AG09319 (cell line): ENCODE results near the gene SLC9A3.

Experiments used
- DNase-seq: peaks from one replicate; pipeline ENCODE4 v3.0.0-alpha.2; 2010; ENCODE audit warnings: low read depth; ENCODE audit errors: extremely low read depth
- TF ChIP-seq, protein P1 (sequence below): IDR thresholded peaks from 2 replicates; pipeline ENCODE4 v1.5.1; 2011; ENCODE audit warnings: low read depth, mild to moderate bottlenecking, inconsistent platforms, low read length, moderate library complexity

Gene SLC9A3

DNA sequence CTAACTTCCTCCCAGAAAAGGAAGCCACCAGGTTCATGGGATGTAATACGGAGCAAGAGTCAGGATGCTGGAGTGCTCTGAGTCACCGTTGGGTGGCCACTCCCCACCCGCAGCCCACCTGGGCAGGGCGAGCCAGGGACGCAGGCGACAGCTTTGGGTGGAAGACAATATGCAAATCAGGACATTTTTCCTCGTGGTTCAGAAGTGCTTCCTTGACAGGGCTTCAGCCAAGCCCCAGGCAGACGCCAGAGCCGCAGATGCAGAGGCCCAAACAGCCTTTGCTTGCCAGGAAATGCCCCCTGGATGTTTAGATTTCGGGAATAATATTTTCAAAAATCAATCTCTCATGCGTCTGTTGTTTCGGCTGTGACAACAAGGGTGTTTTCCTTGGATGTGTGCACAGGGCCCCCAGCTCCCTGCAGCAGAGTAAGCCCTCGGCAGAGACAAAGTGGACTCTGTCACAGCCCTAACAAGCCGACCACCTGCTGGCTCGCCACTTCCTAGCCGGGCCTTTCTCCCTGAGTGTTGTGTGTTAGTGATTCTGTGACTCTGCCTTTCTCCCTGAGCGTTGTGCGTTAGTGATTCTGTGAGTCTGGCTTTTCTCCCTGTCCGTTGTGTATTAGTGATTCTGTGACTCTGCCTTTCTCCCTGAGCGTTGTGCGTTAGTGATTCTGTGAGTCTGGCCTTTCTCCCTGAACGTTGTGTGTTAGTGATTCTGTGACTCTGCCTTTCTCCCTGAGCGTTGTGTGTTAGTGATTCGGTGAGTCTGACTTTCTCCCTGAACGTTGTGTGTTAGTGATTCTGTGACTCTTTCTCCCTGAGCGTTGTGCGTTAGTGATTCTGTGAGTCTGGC, 11.8 kb upstream of the SLC9A3 start:
- TF ChIP-seq, protein P1, sequence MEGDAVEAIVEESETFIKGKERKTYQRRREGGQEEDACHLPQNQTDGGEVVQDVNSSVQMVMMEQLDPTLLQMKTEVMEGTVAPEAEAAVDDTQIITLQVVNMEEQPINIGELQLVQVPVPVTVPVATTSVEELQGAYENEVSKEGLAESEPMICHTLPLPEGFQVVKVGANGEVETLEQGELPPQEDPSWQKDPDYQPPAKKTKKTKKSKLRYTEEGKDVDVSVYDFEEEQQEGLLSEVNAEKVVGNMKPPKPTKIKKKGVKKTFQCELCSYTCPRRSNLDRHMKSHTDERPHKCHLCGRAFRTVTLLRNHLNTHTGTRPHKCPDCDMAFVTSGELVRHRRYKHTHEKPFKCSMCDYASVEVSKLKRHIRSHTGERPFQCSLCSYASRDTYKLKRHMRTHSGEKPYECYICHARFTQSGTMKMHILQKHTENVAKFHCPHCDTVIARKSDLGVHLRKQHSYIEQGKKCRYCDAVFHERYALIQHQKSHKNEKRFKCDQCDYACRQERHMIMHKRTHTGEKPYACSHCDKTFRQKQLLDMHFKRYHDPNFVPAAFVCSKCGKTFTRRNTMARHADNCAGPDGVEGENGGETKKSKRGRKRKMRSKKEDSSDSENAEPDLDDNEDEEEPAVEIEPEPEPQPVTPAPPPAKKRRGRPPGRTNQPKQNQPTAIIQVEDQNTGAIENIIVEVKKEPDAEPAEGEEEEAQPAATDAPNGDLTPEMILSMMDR: no peak
- DNase-seq: no peak

DNA sequence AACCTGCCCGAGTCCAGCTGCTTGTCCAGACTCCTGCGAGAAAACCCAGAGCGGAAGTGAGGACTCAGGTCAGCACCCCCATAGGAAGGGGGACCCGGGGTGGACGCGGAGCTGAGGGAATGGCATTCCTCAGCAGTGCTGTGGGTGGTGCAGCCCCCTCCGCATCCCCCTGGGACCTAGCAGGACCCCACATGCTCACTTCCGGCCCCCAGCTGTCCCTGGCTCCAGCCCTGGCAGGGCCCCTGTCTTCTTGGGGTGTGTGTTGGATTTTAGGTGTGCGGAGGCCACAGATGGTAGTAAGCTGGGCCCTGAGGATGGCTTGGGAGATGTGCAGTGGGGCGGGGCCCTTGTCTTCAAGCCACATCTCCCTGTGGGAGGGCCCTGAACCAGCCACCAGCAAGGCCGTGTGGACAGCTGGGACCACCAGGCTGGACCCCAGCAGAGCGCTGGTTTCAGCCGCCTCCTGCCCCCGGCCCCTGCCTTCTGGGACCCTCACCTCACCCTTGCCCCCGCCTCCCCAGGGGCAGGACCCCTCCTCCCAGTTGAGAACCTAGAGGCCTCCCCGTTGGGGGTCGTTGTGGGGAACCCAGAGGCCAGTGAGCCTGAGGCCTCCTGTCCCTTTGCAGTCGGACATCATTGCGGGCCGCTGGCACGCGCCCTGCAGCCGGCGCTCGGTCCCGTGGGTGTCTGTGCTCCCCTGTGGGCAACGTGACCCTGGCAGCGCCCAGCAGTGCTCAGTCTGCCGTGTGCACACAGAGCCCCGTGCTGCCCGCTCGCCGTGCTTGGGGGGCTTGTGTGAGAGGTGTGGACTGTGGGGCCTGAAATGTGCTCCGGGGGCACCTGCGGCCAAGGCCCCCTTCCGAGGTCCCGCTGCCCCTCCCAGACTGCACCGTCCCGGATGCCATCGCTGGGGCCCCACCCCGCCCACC, 10.8 kb upstream of the SLC9A3 start:
- TF ChIP-seq, protein P1: no peak
- no peak for DNase-seq

DNA sequence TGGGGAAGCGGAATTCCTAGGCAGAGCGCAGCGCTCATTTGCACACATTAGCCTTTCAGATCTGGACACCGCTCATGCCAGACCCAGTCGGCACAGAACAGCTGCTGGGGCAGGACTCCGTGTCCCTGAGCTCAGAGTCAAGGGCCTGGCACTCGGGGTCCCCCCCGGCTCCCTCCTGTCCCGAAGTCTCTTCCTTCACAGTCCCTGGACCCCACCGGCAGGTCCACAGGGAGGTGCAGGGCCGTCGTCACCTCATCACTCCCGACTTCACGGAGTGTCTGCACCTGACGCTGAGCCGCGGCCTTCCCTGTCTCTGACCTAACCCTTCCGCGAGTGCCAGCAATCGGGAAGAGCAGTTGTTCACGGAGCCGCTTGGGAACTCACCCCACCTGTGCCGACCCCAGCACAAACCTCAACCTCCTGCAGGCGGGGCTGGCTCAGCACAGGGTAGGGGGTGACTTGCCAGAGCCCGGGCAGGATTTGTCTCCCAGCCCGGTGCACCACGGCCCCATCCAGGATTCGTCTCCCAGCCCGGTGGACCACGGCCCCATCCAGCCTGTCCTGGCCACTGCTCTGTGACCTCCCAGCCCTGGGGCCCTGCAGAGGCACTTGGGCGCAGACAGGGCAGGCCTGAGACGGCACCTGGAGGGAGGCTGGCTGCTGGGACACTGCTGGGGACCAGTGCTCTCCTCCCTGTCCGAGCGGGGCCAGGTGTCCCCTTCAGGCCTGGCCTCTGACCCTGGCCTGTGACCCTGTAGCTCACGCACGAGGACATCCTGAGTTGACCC, 9.9 kb upstream of the SLC9A3 start:
- TF ChIP-seq, protein P1: no peak
- DNase-seq: no peak

DNA sequence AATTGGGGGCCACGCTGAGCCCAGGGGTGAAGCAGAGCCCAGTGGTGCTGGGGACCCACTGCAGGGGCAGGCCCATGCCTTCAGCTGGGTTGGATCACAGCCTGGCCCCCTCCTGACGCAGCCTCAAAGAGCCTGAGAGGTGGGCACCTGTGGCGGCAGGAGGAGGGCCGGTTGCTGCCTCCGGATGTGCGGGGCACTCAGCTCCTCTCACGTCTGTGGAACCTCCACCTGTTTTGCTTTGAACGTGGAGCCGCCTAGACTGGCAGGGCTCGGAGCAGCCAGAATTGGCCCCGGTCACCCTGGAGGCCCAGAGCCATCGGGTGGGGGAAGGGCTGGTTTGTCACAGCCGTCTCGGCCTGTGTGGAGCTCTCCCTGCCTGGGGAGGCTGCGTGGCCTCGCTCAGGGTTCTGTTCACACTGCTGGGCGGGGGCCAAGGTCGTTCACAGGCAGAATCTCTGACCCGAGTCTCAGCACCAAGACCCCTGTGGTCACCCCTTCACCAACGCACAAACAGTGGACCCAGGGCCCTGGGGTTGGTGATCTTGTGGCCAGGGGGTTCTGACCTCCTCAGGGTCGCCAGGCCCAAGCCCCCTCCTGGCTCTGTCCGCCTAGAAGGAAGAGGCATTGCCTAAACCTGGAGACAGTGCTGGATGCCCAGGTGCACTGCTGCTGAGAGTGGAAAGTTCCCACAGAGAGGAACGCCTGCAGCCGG, 9.2 kb upstream of the SLC9A3 start:
- TF ChIP-seq, protein P1: no peak
- DNase-seq: no peak

DNA sequence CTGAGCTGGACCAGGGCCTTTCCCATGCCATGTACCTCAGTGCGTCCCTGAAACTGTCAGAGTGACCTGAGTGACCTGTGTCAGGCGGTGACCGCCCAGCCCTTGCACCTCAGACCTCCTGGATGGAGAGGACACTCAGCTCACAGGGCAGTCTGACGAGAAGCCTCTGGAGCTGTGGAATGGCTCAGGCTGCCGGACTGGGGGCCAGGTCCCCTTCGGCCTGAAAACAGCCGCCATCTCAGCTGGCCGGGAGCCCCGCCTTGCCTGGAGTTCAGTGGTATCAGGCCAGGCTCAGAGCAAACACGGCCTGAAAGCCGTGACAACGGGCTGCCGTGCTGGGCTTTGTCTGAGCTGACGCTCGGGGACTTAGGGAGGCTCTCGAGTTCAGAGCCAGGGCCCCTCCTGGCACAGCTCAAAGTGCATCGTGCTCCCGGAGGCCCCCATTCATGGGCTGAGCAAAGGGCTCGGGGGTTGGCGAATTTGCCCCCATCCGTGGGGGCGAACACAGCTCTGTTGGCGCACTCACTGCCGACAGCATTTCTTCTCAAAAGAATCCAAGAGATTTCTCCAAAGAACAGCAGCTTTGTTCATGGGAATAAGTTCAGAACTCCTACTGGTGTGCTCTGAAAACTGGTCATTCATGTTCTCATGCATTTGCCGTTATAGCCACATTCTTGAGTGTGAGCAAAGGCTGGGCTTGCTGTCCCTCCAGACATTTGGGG, 8.4 kb upstream of the SLC9A3 start:
- TF ChIP-seq, protein P1: no peak
- no peak for DNase-seq

DNA sequence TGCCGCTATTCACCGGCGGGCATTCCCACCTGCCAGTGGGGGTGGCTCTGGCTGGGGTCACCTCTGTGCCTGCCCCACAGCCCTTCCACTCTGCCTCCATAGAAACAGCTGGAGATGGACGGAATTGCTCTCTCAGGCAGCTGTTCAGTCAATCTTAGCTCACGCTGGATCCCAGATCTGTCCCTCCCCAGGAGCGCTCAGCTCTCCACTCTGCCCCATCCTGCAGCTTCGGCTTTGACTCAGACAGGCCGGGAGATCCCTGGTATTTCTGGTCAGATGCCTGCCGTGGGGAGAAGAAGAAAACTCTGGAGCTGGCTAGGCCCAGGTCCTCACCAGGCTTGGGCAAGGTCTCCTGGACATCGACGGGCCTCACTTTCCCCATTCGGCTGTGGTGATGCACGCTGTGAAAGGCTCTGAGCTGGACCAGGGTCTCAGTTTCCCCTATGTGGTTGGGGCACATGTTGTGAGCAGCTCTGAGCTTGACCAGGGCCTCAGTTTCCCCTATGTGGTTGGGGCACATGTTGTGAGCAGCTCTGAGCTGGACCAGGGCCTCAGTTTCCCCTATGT, 7.6 kb upstream of the SLC9A3 start:
- TF ChIP-seq, protein P1: no peak
- DNase-seq: no peak
